Head of caudate nucleus (tissue), 42 donors: ENCODE results near the gene CNN2.
A peak's percentile ranks its signal among the peaks of the same experiment; 100 is the strongest.

ENCODE experiments used
- DNase-seq, 42 donors: peaks; one replicate each; pipeline versions ENCODE4 v3.0.0 to v3.0.0-alpha.2; 2020 to 2021; ENCODE audit warnings: mixed read lengths in 7 of 42
- intact Hi-C: fragments of 100-400 bp; cut with DNase I; formaldehyde crosslinking; loops from one replicate; pipeline ENCODE4 v1.15.0; 2022

Gene CNN2

GRCh38 chr19:1025960-1026782 is at the start of gene CNN2:
TSS of gene CNN2 (plus strand) at chr19:1026608. CDS start at chr19:1026662, 54 bp downstream.
- DNase-seq: peak in 12 of 42 donors; percentile 21 to 69 (median 50)
- intact Hi-C loops: no loop called here

DNA sequence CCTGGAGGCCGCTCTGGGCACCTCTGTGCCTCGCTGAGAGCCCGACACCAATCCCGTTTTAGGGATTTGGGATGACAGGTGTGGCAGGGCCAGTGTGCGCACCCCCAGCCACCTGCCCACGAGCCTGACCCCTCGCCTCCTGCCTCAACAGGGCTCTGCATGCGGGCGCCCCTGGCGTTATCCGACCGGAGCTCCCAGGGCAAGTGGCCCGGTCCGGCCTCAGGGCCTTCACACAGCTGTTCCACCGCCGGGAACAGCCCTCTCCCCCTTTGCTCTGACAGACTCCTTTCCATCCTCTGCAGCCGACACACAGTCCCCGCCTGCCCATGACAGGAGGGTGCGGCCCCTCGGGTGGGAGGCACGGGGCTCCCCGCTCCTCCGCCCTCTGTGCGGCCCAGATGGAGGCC is 49.3 kb upstream of the CNN2 start:
- DNase-seq: no peak
- intact Hi-C loops: no loop called here

DNA sequence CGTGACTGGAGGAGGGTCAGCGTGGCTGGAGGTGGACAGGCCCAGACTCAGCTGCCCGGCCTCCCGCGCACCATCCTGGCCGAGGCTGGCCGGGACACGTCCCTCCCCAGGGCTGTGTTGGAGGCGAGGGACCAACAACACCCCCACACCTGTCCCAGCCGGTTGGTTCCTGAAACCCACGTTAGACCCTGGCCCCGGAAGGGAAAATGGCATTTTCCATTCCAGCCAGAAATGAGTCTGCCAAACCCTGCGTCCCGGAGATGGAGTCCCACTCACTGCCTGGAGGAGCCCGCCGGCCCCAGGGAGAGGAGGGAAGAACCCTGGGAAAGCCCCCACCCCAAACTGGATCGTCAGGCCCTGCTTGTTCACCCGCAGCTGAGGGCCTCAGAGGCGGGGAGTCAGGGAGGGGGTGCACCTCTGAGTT is 47.1 kb upstream of the CNN2 start:
- intact Hi-C loops: loop anchor here (2.0 kb wide), 1 partner anchor 119 kb away; no protein-coding TSS in a partner anchor
- no peak for DNase-seq

- intact Hi-C loops: no loop called here
- no peak for DNase-seq
Observed at GRCh38 chr19:980133-980998, 46.0 kb upstream of the CNN2 start.

GRCh38 chr19:982567-983170 is 43.7 kb upstream of the CNN2 start:
- peak; percentile 24 to 91 (median 79) for DNase-seq
- intact Hi-C loops: loop anchor here (1.0 kb wide), 1 partner anchor 61 kb away; no protein-coding TSS in a partner anchor

GRCh38 chr19:984165-984967 is 42.0 kb upstream of the CNN2 start, which contains the start of gene WDR18:
TSS of gene WDR18 (plus strand) at chr19:984345. CDS start at chr19:984354, 9 bp downstream.
- DNase-seq: peak; percentile 90 to 99 (median 96)
- intact Hi-C loops: loop anchor here (1.0 kb wide), 1 partner anchor 37 kb away; the partner anchor contains the start of genes RNU6-2 and TMEM259

- intact Hi-C loops: no loop called here
- DNase-seq: no peak
Observed at GRCh38 chr19:986083-986482, 40.3 kb upstream of the CNN2 start.

DNA sequence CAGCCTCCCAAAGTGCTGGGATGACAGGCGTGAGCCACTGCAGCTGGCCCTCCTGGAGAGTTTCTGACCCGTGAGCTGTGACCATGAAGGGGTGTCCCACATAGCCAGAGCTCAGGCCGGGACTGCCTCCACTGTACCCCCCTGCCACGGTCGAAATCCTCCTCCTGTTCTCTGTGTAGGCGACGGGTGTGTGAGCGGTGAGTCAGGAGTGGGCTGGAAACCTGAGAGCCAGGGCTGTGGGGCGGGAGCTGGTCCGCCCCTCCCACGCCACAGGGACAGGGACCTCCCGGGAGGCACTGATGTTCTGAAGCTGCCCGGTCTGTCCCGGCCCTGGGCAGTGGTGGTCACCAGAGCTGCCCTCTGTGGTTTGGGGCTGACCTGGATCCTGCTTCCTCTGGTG is 38.3 kb upstream of the CNN2 start:
- no peak for DNase-seq
- intact Hi-C loops: no loop called here

DNA sequence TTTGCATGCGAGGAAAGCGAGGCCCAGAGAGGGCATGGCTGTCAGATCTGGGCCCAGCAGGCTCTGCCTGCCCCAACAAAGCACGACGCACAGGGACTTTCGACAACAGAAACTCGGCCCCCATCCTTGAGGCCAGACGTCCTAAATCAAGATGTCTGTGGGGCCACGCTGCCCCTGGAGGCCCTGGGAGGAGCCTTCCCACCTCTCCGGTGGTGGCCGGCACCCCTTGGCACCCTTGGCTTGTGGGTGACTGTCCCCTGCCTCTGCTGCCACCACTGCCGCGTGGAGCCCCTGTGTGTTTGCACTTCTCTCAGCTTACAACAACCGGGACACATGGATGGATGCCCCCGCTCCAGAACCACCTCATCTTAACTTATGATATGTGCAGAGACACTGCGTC is 37.9 kb upstream of the CNN2 start:
- DNase-seq: no peak
- intact Hi-C loops: no loop called here

GRCh38 chr19:989381-990081 is 36.9 kb upstream of the CNN2 start:
- intact Hi-C loops: no loop called here
- DNase-seq: no peak

GRCh38 chr19:990119-990571 is 36.3 kb upstream of the CNN2 start:
- DNase-seq: no peak
- intact Hi-C loops: no loop called here

DNA sequence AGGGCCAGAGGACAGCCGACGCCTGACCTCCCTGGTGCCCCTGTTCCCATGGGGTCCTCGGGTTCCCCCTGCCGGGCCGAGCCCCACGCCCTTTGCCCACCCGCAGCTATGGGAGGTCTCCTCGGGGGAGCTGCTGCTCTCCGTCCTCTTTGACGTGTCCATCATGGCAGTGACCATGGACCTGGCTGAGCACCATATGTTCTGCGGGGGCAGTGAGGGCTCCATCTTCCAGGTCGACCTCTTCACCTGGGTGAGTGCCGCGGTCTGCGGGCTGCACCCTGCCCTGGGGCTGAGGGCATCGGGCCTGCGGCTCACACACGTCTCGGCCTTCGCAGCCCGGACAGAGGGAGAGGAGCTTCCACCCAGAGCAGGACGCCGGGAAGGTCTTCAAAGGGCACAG is 35.7 kb upstream of the CNN2 start:
- intact Hi-C loops: no loop called here
- no peak for DNase-seq

DNA sequence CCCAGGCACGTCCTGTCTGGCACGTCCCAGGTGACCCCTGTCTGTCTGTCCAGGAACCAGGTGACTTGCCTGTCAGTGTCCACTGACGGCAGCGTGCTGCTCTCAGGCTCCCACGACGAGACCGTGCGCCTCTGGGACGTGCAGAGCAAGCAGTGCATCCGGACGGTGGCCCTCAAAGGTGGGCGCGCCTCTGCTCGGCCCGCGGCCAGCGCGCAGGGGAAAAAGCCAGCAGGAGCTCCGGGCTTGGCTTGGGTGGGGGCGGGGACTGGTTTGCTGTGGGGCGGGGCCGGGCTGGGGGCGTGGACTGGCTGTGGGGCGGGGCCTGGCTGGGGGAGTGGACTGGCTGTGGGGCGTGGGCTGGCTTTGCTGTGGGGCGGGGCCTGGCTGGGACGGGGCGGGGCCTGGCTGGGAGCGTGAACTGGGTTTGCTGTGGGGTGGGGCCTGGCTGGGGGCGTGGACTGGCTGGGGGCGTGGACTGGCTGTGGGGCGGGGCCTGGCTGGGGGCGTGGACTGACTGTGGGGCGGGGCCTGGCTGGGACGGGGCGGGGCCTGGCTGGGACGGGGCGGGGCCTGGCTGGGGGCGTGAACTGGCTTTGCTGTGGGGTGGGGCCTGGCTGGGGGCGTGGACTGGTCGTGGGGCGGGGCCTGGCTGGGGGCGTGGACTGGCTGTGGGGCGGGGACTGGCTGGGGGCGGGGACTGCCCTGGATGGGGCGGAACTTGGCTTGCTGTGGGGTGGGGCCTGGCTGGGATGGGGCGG is 35.1 kb upstream of the CNN2 start:
- intact Hi-C loops: no loop called here

GRCh38 chr19:991932-992669 is 34.3 kb upstream of the CNN2 start:
- intact Hi-C loops: no loop called here

More for the DNA sequence above, 35.1 kb upstream of the CNN2 start:
- DNase-seq: no peak

GRCh38 chr19:992670-993055 is 33.7 kb upstream of the CNN2 start:
- no peak for DNase-seq
- intact Hi-C loops: no loop called here

More at GRCh38 chr19:991932-992669, 34.3 kb upstream of the CNN2 start:
- DNase-seq: no peak

DNA sequence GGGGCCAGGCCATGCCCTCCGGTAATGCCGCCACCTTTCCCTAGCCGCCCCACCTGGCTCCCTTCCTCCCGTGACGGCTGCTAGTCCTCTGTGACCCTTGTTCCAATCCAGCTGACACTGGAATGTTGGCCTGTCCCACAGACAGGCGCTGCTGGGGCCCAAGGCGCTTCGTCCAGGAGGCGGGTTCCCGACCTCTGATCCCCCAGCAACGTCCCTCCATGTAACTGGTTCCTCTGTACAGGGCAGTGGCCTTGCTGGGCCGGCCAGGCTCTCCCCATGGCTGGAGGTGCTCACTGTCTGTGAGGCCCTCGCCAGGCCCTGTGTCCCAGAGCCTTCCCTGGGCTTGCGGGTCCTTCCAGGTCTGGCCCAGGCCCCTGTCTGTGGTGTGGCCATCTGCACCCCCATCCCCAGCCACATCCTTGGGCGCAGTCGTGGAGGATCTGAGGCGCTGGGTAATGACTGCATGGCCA is 33.0 kb upstream of the CNN2 start:
- DNase-seq: no peak
- intact Hi-C loops: no loop called here
